ENCODE results near the gene E2F1.
"Not testable (repeated sequence)": the region's sequence is repeated elsewhere in the genome, so short reads cannot be mapped to it uniquely, and the experiment has no call there.

The E2F1 gene

DNA sequence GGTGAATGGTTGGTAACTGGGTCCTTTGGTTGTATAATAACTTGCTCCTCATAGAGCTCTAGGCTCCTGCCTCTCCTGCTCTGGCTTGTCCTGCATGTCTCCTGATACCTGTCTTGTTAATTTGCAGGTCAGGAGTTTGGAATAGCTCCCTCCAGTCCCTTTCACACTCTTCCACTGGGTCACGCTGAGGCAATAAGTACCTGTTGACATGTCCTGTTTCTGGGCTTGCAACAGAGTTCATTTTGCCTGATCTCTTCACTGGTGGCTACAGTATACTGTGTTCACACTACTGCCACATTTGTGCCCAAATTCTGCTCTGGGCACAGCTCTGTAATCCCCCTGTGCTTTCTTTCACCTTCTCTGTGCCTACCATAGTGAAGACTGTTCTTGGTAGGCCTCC, 49.4 kb downstream of the E2F1 start:
- no peak for DNase-seq

DNA sequence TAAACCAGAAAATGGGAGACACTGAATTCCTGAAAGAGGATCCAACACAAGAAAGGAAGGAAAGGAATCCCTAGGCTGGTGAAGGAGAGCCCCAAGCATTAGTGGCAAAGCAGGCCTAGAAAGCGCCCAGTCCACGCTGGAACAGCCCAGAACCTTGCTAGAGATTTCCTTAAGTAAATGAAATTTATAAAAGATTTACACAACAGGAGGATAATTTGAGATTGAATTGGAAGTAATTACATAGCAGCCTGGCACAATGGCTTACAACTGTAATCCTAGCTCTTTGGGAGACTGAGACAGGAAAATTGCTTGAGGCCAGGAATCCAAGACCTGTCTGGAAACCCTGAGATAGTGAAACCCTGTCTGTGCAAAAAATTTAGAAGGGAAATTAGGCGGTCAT, 50.8 kb downstream of the E2F1 start:
- DNase-seq: no peak

DNA sequence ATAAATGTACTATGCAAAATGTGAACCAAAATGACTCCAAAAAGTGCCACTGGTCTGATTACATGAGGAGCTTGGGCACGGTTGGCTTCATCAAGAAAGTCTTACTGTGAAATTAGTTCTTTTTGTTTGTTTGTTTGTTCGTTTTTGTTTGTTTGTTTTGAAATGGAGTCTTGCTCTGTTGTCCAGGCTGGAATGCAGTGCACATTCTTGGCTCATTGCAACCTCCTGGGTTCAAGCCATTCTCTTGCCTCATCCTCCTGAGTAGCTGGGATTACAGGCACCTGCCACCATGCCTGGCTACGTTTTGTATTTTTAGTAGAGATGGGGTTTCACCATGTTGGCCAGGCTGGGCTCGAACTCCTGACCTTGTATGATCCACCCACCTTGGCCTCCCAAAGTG, 54.3 kb downstream of the E2F1 start:
- not testable (repeated sequence) for DNase-seq

DNA sequence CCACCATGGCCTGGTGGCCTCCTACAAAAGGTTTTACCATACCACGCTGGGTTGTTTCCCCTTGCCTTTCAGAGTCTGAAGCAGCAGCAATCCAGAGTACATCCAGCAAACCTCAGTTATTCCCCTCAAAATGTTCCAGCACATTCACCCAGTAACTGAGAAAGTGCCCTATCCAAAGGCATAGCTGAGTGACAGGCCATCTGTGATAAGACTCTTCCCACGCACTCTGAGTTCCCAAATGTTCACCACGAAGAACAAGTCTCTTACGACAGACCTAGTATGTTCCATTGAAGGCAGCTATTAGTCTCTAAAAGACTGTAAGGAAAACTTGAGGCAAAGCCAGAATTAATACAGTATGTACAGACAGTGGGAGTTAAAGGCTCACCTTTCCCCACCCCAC, 55.7 kb downstream of the E2F1 start:
- DNase-seq: no peak

DNA sequence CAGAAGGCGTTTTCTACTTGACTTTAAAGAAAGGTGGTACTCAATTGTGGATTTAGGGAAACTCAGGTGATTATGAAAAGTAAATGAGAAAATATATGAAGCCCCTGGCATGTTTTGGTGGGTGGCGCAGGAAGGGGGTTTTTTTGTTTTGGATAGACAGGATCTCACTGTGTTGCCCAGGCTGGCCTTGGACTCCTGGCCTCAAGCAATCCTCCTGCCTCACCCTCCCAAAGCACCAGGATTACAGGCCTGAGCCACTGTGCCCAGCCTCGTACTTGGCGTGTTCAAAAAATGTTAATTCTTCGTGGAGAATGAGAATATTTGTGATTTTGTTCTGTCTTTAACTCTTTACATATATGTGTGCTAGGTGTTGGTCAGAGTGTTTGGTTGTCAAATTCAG, 56.2 kb downstream of the E2F1 start:
- no peak for DNase-seq

DNA sequence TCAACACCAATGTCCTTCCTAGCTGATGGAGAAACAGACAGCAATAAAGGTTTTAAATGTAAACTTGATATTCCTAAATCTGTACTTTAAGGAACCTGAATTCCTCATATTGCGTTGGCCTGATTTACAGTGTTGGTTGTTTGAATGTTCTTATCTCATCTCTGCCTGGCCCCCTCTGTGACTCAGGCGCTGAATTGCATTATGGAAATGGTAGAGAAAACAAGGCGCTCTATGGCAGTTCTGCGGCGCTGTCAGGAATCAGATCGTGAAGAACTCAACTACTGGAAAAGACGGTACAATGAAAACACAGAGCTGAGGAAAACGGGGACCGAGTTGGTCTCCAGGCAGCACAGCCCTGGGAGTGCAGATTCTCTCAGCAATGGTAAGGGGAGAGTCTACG, 56.7 kb downstream of the E2F1 start:
- DNase-seq: no peak

DNA sequence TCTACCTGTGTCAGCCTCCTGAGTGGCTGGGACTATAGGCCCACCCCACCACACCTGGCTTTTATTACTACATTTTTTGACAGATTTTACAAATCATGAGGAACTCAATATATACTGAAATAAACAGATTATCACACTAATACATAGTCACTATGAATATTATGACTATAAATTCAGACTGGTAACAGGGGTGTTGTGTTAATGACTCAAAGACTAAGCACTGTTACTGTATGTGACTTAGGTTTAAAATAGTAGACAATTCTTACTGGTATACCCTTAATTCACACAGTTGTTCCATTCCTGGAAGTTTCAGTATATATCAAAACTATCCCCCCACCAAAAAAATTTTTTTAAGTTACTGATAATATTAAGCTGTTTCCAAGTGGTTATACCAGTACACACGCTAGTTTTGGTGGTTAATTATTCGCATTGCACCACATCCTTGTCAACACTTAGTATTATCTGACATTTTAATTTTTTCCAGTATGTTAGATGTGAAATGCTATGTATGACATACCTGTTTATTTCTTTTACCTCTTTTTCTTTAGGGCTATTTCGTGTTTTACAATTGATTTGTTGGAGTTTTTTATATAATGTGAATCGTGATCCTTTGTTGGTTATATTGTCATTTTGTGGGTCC, 58.5 kb downstream of the E2F1 start:
- DNase-seq: no peak

DNA sequence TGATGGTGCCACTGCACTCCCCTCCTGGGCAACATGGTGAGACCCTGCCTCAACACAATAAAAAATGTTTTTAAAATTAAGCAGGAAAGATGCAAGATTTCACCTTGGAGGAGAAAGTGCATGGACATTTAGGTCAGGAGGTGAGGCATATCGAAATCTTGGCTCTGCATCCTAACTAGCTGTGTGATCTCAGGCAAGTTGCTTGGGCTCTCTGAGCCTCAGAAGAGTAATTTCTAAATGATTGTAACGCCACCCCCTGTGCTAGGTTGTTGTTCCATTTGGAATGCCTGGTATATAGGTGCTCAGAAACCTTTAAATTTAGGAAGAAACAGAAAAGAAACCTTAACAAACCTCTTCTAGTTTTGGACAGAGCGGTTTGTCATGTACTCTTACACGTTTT, 60.0 kb downstream of the E2F1 start:
- DNase-seq: no peak
